ENCODE results near the gene RABGAP1L.

GRCh38 chr1:174451408-174451807 is 292.1 kb downstream of the RABGAP1L start:
- no peak for TF ChIP-seq POLR2A (IDR thresholded peaks at IDR 0.05)
- no peak for TF ChIP-seq CTCF (IDR thresholded peaks at IDR 0.05)

All from lower leg skin (tissue), 3 donors.